Esophagus muscularis mucosa (tissue), 4 donors: Measurements from ENCODE around the gene MRPL47. TPM values are rescaled to one million over a fixed set of nuclear protein-coding genes. Genes with fewer than 3 reads are reported as not detected.

Experiments
- DNase-seq: peaks from one replicate; pipeline ENCODE4 v3.0.0-alpha.2; 2017; ENCODE audit errors: extremely low spot score
- H3K27ac ChIP-seq, 4 donors: fragments of 200-600 bp; sonication (generic); replicated peaks in 1 of 4; 1 replicate in 3 of 4; 2 replicates in 1 of 4; pipeline ENCODE4 v1.5.1; 2016 to 2019; ENCODE audit warnings: mild to moderate bottlenecking in 1 of 4
- H3K27me3 ChIP-seq, 4 donors: fragments of 200-600 bp; sonication (generic); one replicate each; pipeline versions ENCODE4 v1.5.1 to v1.6.0; 2016 to 2019
- H3K36me3 ChIP-seq, 4 donors: fragments of 200-600 bp; sonication (generic); one replicate each; pipeline ENCODE4 v1.5.1; 2016 to 2019
- H3K4me1 ChIP-seq, 4 donors: fragments of 200-600 bp; sonication (generic); one replicate each; pipeline ENCODE4 v1.5.1; 2016 to 2019
- H3K4me3 ChIP-seq, 4 donors: fragments of 200-600 bp; sonication (generic); 1 replicate in 2 of 4; 2 replicates in 2 of 4; pipeline ENCODE4 v1.5.1; 2016 to 2019; ENCODE audit warnings: mild to moderate bottlenecking in 4 of 4, moderate library complexity in 1 of 4
- H3K9me3 ChIP-seq, 4 donors: fragments of 200-600 bp; sonication (generic); 1 replicate in 3 of 4; 2 replicates in 1 of 4; pipeline ENCODE4 v1.5.1; 2016 to 2019
- CTCF ChIP-seq, 3 experiments: fragments of 200-600 bp in 2 of 3; fragments of 450-650 bp in 1 of 3; sonication (generic) in 2 of 3; IDR thresholded peaks; one replicate each; pipeline ENCODE4 v1.5.1; 2017 to 2019; ENCODE audit warnings: antibody characterized with exemption in 3 of 3, mild to moderate bottlenecking in 2 of 3, moderate library complexity in 1 of 3
- EP300 ChIP-seq: sonication (generic); formaldehyde crosslinking; IDR thresholded peaks from one replicate; pipeline ENCODE4 v1.6.1; 2017; ENCODE audit warnings: antibody characterized with exemption
- POLR2A ChIP-seq: fragments of 450-650 bp; IDR thresholded peaks from one replicate; pipeline ENCODE4 v1.6.1; 2017; ENCODE audit warnings: antibody characterized with exemption, moderate library complexity, mild to moderate bottlenecking, low read depth
- POLR2AphosphoS5 ChIP-seq, 2 donors: sonication (generic); formaldehyde crosslinking; IDR thresholded peaks; one replicate each; pipeline ENCODE4 v1.6.1; 2017; ENCODE audit warnings: antibody characterized with exemption in 2 of 2
- WGBS: methylation state at CpG from one replicate; pipeline ENCODE4 v1.1.5; 2018; 5-methylcytosine and 5-hydroxymethylcytosine counted together
- intact Hi-C: fragments of 100-400 bp; cut with DNase I; formaldehyde crosslinking; loops from one replicate; pipeline ENCODE4 v1.15.1; 2023
- total RNA-seq, 4 donors: library from RNA; depleted of rRNA; stranded (reverse); fragments of >200 nt; gene quantifications; one replicate each; pipeline versions ENCODE4 v1.1.0 to v1.2.1, GENCODE V29; 2016

Gene MRPL47
- total RNA-seq, 4 donors from 2014 or later = 24.4 to 33.6 (median 30.6) TPM

GRCh38 chr3:179624451-179624850 lies 20.0 kb upstream of the MRPL47 start:
- TF ChIP-seq CTCF (IDR thresholded peaks at IDR 0.05) (no peak), EP300 (no peak), POLR2AphosphoS5 (IDR thresholded peaks at IDR 0.05) (no peak), POLR2A (no peak)
- 87% methylated on average over 3 of the region's 3 CpGs for WGBS

GRCh38 chr3:179622023-179622422 lies 17.6 kb upstream of the MRPL47 start:
- WGBS = 94% methylated on average over 2 of the region's 2 CpGs
- H3K4me1 ChIP-seq = no peaks in the 10 kb centered on the region
- H3K27me3 ChIP-seq = no peaks in the 10 kb centered on the region
- H3K4me3 ChIP-seq = no peak overlapping the region
- no peaks in the 10 kb centered on the region for H3K9me3 ChIP-seq
- no peak for DNase-seq
- no peak overlapping the region for H3K27ac ChIP-seq
- intact Hi-C loops = loop anchor here (10.0 kb wide), 1 partner anchor 747 kb away; no protein-coding TSS in a partner anchor
- no peak for TF ChIP-seq CTCF (IDR thresholded peaks at IDR 0.05)
- peaks cover 52 to 86% (median 71%) of the 10 kb centered on the region in 4 donors for H3K36me3 ChIP-seq

More at GRCh38 chr3:179624451-179624850, 20.0 kb upstream of the MRPL47 start:
- intact Hi-C loops = loop anchor here (10.0 kb wide), 1 partner anchor 750 kb away; no protein-coding TSS in a partner anchor
- Histone ChIP-seq H3K4me3 (no peak overlapping the region), H3K4me1 (no peaks in the 10 kb centered on the region), H3K27ac (no peak overlapping the region), H3K9me3 (no peaks in the 10 kb centered on the region), H3K27me3 (no peaks in the 10 kb centered on the region), H3K36me3 (peaks cover 34 to 69% (median 53%) of the 10 kb centered on the region in 4 donors)
- DNase-seq = no peak

- intact Hi-C loops = no loop called here
- WGBS = 77% methylated on average over 4 of the region's 4 CpGs
- peaks cover 10 to 46% (median 35%) of the 10 kb centered on the region in 4 donors for H3K36me3 ChIP-seq
- no peaks in the 10 kb centered on the region for H3K9me3 ChIP-seq
- no peak overlapping the region for H3K4me3 ChIP-seq
- no peak for TF ChIP-seq CTCF (IDR thresholded peaks at IDR 0.05)
- H3K4me1 ChIP-seq = peaks cover 0 to 19% (median 5%) of the 10 kb centered on the region in 4 donors
- no peak overlapping the region for H3K27ac ChIP-seq
- no peak for DNase-seq
- H3K27me3 ChIP-seq = no peaks in the 10 kb centered on the region
These were observed 11.2 kb upstream of the MRPL47 start for GRCh38 chr3:179615458-179616173.

GRCh38 chr3:179613807-179614206 lies 9.4 kb upstream of the MRPL47 start:
- 50% methylated on average over 2 of the region's 2 CpGs for WGBS
- no peaks in the 10 kb centered on the region for H3K27me3 ChIP-seq
- intact Hi-C loops = no loop called here

More at GRCh38 chr3:179613807-179614206, 9.4 kb upstream of the MRPL47 start:
- Histone ChIP-seq H3K27ac (no peak overlapping the region), H3K9me3 (no peaks in the 10 kb centered on the region), H3K4me3 (no peak overlapping the region), H3K4me1 (peaks cover 0 to 26% (median 13%) of the 10 kb centered on the region in 4 donors), H3K36me3 (peaks cover 9 to 46% (median 32%) of the 10 kb centered on the region in 4 donors)
- TF ChIP-seq CTCF (IDR thresholded peaks at IDR 0.05) = no peak
- TF ChIP-seq EP300 = no peak
- no peak for TF ChIP-seq POLR2AphosphoS5 (IDR thresholded peaks at IDR 0.05)
- TF ChIP-seq POLR2A = no peak
- DNase-seq = no peak
